Mesothelial cell of epicardium (in vitro differentiated cells): ENCODE measurements around the gene C10orf105. TPM values are rescaled to one million over a fixed set of nuclear protein-coding genes. Genes with fewer than 3 reads are reported as not detected.

Experiments used
- DNase-seq, 2 experiments: peaks; one replicate each; pipeline ENCODE4 v3.0.0; 2021; ENCODE audit warnings: low spot score in 2 of 2; ENCODE audit not compliant: unreplicated experiment in 2 of 2
- H3K27ac Mint-ChIP-seq: 2 replicates; pipeline ENCODE4 v1.8.0; 2021; ENCODE audit warnings: mixed read lengths
- H3K27me3 Mint-ChIP-seq: 2 replicates; pipeline ENCODE4 v1.8.0; 2021; ENCODE audit warnings: low read depth, mixed read lengths
- H3K36me3 Mint-ChIP-seq: 2 replicates; pipeline ENCODE4 v1.8.0; 2021; ENCODE audit warnings: mixed read lengths
- H3K4me1 Mint-ChIP-seq: 2 replicates; pipeline ENCODE4 v1.8.0; 2021; ENCODE audit warnings: mixed read lengths
- H3K4me3 Mint-ChIP-seq: 2 replicates; pipeline ENCODE4 v1.8.0; 2021; ENCODE audit warnings: mild to moderate bottlenecking, moderate library complexity, mixed read lengths
- H3K9me3 Mint-ChIP-seq: 2 replicates; pipeline ENCODE4 v1.8.0; 2021; ENCODE audit warnings: mixed read lengths
- total RNA-seq: library from RNA; stranded (reverse); gene quantifications from 3 replicates; pipeline ENCODE4 v1.2.1, GENCODE V29; 2021
- TF ChIP-seq, protein P1 (sequence below): fragments of 200-600 bp; sonication (generic); IDR thresholded peaks from one replicate; pipeline ENCODE4 v1.5.0; 2021; ENCODE audit warnings: antibody characterized with exemption; ENCODE audit not compliant: unreplicated experiment

Gene C10orf105
- total RNA-seq, 1 donor from 2014 or later = 0.25 TPM

DNA sequence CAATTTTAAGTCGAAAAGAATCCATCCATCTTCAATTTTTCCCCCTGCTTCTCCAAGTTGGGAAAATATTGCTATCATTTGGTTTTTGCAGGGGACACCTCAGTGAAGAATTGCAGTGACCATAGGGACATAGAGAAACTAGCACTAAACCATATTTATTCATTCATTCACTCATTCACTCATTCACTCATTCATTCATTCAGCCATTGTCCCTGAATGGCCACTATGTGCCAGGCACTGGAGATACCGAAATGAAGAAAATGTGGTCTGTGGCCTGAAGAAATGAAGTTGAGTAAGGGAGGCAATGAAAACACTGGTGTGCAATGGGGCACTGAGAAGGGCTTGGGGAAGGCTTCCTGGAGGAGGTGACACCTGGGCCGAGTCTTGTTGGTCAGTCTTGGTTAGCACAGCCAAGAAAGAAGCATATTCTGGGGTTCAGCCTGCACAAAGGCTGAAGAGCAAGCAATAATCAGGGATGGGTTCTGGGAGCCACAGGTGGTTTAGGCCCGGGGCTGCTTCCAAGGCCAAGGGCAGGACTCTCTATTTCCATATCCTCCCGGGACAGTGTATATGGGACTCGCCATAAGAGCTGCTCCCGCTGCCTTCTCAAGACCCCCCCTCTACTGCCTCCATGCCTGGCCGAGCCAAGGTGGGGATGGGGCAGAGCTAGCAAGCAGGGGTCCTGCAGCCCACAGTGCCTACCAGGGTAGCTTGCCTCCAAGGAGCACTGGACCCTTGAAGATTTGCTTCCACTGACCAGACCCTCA lies 25.5 kb upstream of the C10orf105 start:
- no peak overlapping the region for H3K27ac Mint-ChIP-seq
- peaks cover 6% of the 10 kb centered on the region for H3K9me3 Mint-ChIP-seq
- DNase-seq = no peak
- H3K4me1 Mint-ChIP-seq = peaks cover 34% of the 10 kb centered on the region
- no peaks in the 10 kb centered on the region for H3K36me3 Mint-ChIP-seq
- H3K4me3 Mint-ChIP-seq = no peak overlapping the region
- TF ChIP-seq, protein P1, sequence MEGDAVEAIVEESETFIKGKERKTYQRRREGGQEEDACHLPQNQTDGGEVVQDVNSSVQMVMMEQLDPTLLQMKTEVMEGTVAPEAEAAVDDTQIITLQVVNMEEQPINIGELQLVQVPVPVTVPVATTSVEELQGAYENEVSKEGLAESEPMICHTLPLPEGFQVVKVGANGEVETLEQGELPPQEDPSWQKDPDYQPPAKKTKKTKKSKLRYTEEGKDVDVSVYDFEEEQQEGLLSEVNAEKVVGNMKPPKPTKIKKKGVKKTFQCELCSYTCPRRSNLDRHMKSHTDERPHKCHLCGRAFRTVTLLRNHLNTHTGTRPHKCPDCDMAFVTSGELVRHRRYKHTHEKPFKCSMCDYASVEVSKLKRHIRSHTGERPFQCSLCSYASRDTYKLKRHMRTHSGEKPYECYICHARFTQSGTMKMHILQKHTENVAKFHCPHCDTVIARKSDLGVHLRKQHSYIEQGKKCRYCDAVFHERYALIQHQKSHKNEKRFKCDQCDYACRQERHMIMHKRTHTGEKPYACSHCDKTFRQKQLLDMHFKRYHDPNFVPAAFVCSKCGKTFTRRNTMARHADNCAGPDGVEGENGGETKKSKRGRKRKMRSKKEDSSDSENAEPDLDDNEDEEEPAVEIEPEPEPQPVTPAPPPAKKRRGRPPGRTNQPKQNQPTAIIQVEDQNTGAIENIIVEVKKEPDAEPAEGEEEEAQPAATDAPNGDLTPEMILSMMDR = no peak
- H3K27me3 Mint-ChIP-seq = no peaks in the 10 kb centered on the region

DNA sequence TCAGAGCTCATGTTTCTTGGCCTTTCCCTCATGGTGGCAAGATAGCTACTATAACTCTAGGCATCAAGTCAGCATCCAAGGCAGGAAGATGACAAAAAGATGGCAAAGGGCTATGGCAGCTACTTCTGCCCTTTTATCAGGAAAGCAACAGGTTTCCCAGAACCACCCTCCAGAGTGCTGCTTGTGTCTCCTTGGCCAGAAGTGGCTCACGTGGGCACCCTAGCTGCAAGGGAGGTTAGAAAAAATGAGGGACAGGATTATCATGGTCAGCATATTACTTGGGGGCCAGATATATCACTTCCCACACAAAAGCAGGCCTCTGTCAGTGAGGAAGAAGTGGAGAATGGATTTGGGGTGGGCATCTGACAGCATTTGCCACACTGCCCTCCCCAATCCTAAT lies 24.3 kb upstream of the C10orf105 start:
- Mint-ChIP-seq H3K27me3 (no peaks in the 10 kb centered on the region), H3K4me1 (peaks cover 31% of the 10 kb centered on the region), H3K36me3 (no peaks in the 10 kb centered on the region), H3K27ac (no peak overlapping the region), H3K4me3 (no peak overlapping the region), H3K9me3 (peaks cover 6% of the 10 kb centered on the region)
- TF ChIP-seq, protein P1 = no peak
- no peak for DNase-seq

DNA sequence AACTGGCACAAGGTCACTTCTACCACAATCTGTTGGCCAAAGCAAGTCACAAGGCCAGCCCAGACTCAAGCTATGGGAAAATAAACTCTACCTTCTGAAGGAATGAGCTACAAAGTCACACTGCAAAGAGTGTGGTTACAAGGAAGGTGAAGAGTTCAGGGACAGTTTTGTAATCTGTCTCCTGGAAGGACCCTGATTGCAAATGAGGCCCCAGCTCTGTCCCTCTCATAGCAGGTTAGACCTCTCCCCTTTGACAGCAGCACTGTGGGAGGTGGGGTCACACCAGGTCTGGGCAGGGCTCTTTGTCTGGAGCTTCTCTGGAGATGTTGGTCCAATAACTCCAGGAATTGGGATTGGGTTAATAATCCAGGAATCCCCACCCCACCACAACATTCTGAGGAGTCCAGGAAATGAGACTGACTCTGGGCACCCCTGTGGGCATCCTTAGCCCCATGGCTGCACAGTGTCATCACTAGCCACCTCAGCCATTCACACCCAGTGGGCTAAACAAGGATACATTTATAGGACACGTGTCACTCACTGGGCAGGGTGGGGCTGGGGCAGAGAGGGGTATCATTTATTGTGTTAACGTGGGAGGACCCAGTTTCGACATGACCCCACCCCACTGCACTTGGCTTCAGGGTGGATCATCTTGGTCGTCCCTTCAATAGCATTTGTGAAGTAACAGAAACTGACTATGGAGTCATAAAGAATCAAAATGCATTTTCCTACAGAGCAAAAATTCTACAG lies 23.7 kb upstream of the C10orf105 start:
- no peaks in the 10 kb centered on the region for H3K36me3 Mint-ChIP-seq
- TF ChIP-seq, protein P1 = no peak
- H3K4me3 Mint-ChIP-seq = no peak overlapping the region
- no peak for DNase-seq
- no peak overlapping the region for H3K27ac Mint-ChIP-seq
- H3K27me3 Mint-ChIP-seq = no peaks in the 10 kb centered on the region
- H3K9me3 Mint-ChIP-seq = peaks cover 6% of the 10 kb centered on the region
- peaks cover 25% of the 10 kb centered on the region for H3K4me1 Mint-ChIP-seq

DNA sequence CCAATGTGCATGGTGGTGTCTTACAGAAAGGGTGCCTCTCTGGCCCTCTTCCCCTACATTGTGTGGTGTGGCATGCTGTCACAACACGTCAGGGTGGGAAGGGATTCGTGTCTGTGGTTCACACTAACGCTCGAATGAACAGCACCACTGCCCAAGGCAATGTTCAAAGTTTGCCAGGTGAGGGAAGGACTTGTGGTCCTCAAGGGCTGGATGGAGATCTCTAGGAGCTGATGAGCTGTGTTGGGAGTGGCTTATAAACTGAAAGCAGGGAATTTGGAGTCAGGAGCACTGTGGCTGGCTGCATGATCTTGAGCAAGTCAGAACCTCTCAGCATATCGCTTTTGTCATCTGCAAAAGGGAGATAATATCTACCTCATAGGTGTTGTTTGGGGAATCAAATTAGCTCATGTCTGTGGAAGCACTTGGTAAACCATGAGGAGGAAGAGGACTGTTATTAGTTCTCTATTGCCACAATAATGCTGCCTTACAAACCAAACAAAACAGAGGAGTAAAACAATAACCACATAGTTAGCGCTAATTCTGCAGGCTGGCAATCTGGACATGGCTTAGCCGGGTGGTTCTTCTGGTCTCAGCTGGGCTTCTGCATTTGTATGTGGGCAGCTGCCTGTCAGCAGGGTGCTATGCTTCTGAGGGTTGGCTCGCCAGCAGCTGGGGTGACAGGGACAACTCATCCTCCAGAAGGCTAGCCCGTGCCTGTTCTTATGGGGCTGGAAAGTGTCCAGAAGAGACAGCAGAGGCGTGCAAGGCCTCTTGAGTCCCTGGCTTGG lies 22.9 kb upstream of the C10orf105 start:
- no peak for DNase-seq
- Mint-ChIP-seq H3K4me1 (peaks cover 20% of the 10 kb centered on the region), H3K9me3 (peaks cover 6% of the 10 kb centered on the region), H3K36me3 (no peaks in the 10 kb centered on the region), H3K4me3 (no peak overlapping the region), H3K27me3 (no peaks in the 10 kb centered on the region), H3K27ac (no peak overlapping the region)
- TF ChIP-seq, protein P1 = no peak

DNA sequence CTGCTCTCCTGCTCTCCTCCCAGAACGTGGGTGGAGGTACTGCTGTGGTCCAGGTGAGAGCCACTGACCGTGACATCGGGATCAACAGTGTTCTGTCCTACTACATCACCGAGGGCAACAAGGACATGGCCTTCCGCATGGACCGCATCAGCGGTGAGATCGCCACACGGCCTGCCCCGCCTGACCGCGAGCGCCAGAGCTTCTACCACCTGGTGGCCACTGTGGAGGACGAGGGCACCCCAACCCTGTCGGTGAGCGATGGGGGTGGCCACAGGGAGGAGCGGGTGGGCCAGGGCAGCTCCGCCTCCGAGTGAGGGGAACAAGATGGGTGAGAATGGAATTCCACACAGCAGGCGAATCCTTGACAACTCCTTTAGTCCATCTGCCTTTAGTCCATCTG lies 22.1 kb upstream of the C10orf105 start:
- no peaks in the 10 kb centered on the region for H3K36me3 Mint-ChIP-seq
- no peak overlapping the region for H3K4me3 Mint-ChIP-seq
- peaks cover 6% of the 10 kb centered on the region for H3K9me3 Mint-ChIP-seq
- H3K27me3 Mint-ChIP-seq = no peaks in the 10 kb centered on the region
- no peak for DNase-seq
- TF ChIP-seq, protein P1 = no peak
- no peak overlapping the region for H3K27ac Mint-ChIP-seq
- peaks cover 11% of the 10 kb centered on the region for H3K4me1 Mint-ChIP-seq
